ENCODE measurements around the gene PDZD11.
"Not testable (repeated sequence)": the region's sequence is repeated elsewhere in the genome, so short reads cannot be mapped to it uniquely, and the experiment has no call there.

The PDZD11 gene, protein sequence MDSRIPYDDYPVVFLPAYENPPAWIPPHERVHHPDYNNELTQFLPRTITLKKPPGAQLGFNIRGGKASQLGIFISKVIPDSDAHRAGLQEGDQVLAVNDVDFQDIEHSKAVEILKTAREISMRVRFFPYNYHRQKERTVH

DNA sequence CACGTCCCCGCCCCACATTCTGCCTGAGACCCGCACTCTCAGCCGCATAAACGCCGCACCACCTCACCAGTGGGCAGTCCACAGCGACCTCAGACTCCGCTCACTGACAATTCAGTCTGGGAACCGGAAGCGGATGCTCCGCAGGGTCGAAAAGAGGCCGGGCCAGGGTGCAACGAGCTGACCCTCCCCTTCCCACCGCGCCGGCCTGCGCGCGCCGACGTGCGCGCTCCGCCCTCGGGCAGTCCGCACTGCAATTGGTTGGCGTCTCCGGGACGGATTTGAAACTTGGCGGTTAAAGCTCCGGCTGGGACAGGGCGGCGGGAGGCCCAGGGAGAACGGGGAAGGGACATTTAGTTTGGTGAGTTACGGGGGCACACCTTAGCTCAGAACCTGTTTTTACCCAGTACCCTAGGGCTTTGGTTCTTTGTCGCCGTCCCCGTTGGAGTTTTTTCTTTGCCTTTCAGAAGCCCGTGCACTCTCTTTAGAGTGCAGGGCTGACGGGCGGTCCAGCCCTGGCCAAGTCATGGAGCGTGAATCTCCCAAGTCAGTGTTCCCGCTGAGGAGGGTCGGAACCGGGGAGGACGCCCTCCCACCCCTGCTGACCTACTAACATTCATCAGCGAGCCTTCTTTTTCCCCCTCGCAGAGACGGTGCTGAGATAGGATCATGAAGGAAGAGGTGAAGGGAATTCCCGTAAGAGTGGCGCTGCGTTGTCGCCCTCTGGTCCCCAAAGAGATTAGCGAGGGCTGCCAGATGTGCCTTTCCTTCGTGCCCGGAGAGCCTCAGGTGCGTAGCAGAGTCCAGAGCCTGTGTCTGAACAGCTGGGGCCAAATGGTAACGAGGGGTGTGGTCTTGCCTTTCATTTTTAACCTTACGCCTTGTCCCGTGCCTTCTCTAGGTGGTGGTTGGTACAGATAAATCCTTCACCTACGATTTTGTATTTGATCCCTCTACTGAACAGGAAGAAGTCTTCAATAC lies at the start of gene PDZD11, which contains the start of gene KIF4A:
TSS of gene PDZD11 (minus strand) at position 135 of the 978 bp plus-strand sequence. CDS start 586 bp downstream, outside the sequence.
TSS of gene KIF4A (plus strand) at position 312 of the 978 bp plus-strand sequence. CDS start at position 667, 355 bp downstream.
- DNase-seq = peak; percentile 57

DNA sequence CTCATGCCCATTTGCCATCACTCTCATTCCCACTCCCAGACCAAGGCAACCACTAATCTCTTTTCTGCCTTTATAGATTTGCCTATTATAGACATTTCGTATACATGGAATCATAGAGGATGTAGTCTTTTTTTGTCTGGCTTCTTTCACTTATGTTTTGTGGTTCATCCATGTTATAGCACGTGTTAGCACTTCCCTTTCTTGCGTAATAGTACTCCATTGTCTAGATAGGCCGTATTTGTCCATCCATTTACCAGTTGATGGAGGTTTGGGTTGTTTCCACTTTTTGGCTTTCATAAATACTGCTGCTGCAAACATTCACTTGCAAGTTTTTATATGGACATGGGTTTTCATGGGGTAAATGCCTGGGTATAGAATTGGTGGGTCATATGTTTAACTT lies 48.6 kb upstream of the PDZD11 start:
- DNase-seq = no peak

DNA sequence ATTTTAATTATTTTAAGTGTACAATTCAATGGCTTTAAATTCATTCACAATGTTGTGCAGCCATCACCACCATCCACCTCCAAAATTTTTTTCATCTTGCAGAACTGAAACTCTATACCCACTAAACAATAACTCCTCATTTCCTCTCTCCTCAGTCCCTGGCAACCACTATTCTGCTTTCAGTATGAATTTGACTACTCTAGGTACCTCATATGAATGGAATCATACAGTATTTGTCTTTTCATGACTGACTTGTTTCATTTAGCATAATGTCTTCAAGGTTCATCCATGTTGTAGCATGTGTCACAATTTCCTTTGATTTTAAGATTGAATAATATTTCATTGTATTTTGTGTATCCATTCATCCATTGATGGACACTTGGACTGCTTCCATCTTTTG lies 47.0 kb upstream of the PDZD11 start:
- no peak for DNase-seq

DNA sequence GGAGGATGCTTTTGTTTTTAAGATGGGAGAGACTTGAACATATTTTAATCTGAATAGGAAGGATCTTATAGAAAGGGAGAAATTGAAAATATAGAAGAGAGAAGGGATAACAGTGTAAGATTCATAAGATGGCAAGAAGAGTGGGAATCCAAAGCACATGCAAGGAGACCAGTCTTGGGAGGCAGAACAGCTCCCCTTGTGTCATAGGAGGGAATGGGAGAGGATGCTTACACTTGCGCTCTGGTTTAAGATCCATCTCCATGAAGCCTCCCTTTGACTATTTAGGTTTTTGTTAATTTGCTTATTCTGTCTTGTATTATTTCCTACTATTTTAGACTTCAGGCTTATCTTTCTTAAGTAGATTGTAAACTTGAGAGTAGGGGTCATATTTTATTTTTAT lies 42.9 kb upstream of the PDZD11 start:
- DNase-seq = no peak

DNA sequence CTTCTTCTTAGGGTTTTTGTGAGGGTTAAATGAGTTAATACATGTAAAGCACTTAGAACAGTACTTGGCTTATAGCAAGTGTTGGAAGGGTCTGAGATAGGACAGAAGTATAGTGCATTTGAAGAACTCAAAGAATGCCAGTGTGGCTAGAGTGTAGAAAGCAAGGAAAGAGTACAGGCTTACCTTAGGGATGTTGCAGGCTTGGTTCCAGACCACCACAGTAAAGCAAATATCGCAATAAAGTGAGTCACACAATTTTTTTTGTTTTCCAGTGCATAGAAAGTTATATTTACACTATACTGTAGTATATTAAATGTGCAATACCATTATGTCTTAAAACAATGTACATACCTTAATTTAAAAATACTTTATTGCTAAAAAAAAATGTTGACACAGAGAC lies 41.4 kb upstream of the PDZD11 start:
- DNase-seq = no peak

DNA sequence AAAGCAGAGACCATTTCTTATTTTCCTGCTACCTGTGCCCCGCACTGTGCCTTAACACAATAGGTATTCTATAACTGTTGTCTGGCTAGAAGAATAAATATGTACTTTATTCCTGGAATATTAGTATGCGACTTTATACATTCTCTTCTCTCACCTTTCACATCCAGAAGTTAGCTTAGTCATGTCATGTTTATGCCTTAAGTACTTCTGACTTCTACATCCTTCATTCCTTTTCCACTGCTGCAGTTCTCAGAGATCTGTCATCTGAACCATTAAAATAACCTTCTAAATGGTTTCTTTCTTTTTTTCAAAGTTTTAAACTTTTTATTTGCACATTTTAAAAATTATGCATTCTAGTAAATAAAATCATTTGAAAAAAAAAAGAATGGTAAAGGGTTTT lies 34.6 kb upstream of the PDZD11 start:
- no peak for DNase-seq

DNA sequence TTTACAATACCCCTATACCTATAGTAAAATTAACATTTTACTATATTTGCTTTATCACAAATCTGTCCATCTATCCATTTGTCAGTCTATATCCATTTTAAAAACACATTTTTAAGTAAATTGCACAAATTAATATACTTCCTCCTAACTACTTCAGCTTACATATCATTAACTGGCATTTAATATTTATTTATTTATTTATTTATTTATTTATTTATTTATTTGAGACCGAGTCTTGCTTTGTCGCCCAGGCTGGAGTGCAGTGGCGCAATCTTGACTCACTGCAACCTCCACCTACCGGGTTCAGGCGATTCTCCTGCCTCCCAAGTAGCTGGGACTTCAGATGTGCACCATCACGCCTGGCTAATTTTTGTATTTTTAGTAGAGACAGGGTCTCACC lies 33.9 kb upstream of the PDZD11 start:
- not testable (repeated sequence) for DNase-seq

DNA sequence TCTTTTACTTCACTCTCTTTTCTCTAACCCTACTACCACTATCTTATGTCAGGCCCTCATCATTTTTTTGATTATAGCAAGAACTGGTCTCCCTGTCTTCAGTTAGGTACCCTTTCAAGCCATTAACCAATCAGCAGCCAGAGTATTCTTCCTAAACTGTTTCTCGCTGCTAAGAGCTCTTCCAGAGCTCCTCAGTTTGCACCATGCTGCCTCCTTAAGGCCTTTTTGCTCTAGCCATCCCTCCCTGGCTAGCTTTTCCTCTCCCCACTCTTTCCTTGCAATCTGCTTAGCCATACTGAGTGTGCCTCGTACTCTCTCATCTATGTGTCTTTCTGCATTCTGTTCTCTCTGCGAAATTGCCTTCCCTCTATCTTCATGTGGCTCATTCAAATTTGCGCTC lies 33.1 kb upstream of the PDZD11 start:
- DNase-seq = no peak

DNA sequence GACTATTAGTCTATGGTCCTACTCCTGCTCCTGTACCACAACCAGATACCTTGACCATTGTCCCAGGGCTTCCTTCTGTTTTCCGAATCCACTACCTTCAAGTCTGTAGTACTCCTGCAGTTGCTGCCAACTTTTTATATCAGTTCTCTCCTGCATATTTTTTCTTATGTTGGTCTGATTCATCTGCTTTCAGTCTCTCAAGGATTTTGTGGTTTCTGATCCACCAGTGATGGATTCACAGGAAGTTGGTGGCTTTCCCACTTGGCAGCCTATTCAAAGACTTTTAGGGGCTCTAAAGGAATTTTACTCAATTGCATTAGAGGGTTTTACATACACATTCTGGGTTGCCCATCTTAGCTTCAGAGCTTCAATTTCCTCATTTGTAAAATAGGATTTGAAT lies 23.8 kb upstream of the PDZD11 start:
- no peak for DNase-seq

DNA sequence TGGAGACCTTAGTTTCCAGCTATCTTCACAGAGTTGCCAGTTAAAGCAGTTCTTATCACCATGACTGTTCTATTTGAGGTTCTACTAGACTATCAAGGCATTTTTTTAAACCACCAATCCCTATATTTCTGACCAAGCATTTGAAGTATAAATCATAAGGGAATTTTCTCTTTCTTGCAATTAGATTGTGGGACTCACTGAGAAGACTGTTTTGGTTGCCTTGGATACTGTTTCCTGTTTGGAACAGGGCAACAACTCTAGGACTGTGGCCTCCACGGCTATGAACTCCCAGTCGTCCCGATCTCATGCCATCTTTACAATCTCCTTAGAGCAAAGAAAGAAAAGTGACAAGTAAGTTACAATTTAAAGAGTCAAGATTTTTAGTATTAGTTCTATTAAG lies 12.0 kb upstream of the PDZD11 start:
- DNase-seq = no peak

DNA sequence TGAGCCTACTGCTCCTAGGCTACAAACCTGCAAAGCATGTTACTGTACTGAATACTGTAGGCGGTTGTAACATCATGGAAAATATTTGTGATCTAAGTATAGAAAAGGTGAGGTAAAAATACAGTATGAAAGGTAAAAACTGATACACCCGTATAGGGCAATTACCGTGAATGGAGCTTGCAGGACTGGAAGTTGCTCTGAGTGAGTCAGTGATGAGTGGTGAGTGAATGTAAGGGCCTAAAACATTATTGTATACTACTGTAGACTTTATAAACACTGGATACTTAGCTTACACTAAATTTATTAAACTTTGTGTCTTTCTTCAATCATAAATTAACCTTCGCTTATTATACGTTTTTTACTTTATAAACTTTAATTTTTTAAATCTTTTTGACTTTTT lies 3.9 kb upstream of the PDZD11 start:
- DNase-seq = no peak

DNA sequence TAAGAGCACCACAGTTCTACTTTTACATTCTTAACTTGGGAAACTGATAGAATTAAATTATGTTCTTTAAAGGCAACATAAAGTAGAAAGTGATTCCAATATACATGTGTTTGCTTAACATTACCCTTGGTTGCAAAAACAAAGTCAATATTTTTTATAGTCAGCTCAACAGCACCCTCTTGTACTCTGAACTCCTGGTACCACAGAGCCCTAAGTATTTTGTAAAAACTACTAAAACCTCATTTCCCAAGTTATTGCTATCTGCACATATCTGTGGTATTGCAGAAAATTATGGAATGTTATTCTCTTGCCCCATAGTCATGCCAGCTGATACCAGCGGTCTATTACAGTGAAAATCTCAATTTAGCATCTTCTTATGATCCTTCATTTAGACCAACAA lies 3.1 kb upstream of the PDZD11 start:
- DNase-seq = no peak

DNA sequence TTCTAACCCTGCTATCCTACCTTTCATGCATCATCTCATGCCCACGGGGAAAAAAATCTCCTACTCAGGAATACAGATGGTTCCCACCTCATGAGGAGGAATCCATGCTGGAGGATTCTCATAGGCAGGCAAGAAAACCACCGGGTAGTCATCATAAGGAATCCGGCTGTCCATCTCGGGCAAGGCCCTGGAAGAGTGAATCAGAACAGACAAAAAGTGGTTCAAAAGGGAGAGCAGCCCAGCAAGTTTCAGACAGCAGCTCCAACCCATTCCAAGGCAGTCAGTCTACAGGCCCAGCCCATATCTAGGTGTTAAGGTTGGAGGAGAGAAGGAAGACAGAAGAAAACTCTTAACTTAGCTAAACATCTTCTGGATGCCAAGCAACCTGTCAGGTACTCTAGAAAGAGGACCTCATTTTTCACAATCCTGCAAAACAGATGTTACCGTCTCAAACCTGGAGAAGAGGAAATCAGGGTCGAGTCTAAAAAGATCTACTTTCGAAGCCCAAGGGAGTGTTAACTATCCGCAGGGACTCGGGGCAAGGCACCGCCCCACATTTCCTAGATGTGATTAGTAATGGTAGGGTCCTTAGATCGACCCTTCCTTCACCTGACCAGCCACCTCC lies 447 bp downstream of the PDZD11 start:
- DNase-seq = no peak

DNA sequence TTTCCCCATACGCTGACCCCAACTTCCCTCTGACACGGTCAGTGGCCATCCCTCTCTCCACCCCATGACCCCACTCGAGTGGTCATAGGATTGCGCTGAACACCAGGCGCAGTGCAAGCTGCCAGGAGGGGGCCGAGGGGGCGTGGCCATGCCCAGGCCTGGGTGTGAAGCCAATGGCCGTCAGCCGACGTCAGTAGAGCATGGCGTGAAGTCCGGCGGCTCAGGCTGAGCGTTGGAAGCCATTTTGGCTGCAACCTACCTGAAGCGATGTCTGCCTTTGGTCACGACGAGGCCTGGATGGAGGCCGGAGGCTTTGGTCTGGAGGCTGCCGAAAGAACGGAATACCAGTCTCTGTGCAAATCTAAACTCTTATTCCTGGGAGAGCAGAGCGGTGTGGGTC lies 7.8 kb downstream of the PDZD11 start, which contains the start of gene RAB41:
TSS of gene RAB41 (plus strand) at position 222 of the 400 bp plus-strand sequence. CDS start at position 268, 46 bp downstream.
- no peak for DNase-seq

DNA sequence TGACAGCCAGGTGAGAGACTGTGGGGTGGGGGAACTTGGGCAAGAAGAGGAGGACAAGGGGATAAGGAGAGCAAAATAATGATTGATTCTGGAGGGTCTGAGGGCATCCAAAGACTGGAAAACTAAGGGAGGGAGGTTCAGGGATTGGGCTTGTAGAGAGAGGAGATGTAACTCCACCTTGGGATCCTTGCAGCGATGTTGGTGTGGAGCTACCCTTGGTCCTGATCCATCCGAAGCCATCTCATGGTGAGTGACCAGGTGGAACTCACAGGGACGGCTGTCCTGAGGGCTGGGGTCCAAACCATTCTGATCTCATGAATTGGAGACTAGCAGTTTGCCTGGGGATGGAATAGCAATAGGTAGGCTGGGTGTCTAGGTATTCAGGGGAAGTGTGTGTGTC lies 9.2 kb downstream of the PDZD11 start:
- no peak for DNase-seq

DNA sequence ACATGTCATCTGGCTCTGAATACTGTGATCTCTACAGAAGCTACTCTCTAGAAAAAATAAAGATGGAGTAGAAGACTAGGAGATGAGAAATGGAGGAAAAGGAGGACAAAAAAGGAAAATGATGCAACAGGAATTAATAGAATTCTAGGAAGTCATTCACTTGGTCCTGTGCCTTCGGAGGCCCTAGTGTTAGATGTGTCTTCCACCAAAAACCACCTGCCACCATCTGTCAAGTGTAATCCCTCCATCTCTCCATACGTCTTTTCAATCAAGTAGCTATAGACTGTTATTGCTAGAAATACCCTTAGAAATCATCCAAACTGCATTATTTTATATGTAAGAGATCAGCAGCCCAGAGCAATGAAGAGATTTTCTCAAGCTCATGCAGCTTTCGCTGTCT lies 10.6 kb downstream of the PDZD11 start:
- no peak for DNase-seq

DNA sequence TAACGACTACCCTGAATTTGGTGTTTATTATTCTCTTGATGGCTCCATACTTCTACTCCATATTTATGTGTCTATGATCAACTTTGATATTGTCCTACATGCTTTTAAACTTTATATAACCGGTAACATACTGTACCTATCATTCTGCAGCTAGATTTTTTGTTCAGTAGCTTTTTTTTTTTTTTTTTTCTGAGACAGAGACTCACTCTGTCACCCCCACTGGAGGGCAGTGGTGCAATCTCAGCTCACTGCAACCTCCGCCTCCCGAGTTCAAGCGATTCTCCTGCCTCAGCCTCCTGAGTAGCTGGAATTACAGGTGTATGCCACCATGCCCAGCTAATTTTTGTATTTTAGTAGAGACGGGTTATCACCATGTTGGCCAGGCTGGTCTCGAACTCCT lies 15.7 kb downstream of the PDZD11 start:
- DNase-seq = not testable (repeated sequence)

DNA sequence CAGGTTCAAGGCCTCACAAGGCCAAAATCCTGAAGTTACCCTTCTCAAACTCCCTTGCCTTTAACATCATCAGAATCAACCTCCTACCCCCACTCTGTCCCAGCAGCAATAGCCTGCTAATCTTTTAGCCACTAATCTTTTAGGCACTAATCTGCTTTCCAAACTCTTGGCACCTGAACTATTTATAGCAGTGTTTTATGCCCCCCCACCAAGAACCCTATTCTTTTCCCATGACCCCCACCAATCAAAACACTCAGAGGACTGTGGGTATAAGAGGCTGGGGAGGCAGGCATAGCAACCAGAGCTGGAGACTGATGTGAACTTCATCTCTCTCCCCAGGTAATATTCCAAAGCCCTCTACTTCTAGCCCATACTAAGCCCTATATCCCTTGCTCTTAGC lies 21.7 kb downstream of the PDZD11 start, which contains the start of gene ARR3:
TSS of gene ARR3 (plus strand) at position 301 of the 400 bp plus-strand sequence. CDS start 1,052 bp downstream, outside the sequence.
- no peak for DNase-seq

DNA sequence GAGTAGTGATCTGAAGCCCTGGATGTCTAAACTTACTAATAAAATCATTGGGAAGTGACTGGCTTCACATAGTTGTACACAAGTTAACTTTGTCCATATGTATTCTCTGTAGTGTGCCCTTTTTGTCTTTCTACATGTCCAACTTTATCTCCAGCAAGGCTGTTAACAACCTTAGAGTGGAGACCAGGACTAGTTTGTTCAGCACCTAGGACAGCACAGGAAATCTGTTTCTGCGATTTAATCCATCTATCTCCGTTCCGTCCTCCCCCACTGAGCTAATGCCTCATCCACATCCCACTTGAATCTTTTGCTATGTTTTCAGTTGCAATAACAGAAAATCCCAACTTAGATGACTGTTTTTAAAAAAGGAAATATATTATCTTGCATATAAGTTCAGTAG lies 24.9 kb downstream of the PDZD11 start:
- no peak for DNase-seq

DNA sequence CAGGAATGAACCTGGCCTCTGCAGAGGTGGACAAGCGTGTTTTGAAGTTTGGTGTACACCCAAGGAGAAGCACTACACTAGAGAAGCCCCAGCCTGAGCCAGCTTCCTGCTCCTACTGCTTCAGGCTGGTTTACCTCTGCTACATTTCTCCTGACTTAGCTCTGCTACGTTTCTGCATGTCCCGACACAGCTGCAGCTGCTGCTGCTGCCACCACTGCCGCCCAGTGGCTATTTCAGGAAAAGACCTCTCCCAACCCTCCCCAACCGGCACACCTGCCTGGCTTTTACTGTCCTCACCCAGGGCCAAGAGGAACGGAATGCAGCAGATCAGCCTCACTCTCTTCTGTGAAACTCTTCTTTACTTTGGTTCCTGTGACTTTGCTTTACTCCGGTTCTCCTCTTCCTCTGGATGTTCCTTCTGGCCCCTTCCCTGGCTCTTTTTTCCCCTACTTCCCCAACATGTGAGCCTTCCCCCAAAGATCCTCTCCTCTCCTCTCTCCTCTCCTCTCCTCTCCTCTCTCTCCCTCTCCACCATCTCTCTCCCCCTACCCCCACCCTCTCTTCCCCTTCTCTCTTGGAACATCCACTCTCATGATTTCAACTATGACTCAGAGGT lies 26.7 kb downstream of the PDZD11 start:
- no peak for DNase-seq

DNA sequence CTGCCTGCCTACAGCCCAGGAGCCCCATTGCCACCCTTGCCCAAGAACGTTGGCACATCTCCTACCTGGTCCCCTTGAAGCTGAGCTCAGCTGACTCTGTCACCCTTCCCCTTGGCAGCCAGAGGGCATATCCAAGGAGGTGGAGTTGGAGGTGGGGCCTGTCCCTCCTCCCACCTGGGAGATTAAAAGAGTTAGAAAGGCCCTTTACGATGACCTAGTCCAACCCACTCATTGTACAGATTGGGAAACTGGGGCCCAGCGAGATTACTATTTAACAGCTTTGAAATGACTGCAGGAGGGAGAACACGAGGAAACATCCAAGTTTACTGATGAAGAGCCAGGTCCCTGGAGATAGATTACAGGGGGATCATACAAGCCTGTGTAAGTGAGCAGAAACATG lies 29.6 kb downstream of the PDZD11 start, which contains the start of gene P2RY4:
TSS of gene P2RY4 (minus strand) at position 101 of the 400 bp plus-strand sequence. CDS start 580 bp downstream, outside the sequence.
- DNase-seq = no peak

DNA sequence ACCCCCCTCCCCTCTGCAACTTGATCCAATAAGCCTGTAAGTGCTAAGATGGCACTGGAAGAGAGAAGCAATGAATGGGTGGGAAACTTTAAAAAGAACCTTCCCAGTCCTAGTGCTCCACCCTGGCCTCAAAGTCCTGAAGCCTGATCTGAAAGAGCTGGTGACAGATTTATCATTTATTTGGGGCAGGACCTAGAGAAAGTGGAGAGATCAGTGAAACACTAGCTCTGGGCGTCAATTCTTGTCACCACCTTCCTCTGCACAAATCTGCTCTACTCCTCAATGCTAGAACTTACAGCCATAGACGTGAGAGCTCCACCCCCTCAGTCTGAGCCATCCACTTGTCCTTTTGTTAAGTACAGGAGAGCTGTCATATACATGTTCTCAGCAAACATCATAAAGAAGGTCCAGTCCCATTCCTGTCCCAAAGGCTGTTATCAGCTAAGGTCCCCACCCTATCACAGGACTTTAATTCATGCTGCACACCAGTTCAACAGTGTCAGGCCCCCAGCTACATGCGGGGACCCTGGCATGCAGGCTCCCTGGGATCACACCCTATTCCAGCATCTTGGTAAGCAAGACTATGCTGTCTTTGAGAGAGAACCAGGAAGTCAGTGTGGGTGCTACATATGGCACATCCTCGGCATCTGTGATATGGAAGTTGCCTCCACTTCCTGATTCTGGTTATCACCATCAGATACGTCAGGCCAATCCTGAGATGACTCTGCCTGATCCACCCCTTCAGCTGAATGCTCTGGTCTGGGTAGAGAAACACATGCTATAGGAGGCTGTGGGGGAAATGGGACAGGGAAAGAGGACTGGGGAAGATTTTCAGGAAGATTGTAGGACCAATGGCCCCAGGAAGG lies 32.1 kb downstream of the PDZD11 start:
- DNase-seq = no peak
